Thymus (tissue), 11 donors: Measurements from ENCODE around the gene DYNC1H1. TPM values are rescaled to one million over a fixed set of nuclear protein-coding genes. Genes with fewer than 3 reads are reported as not detected.

Experiments used
- DNase-seq, 9 donors: peaks; one replicate each; pipeline ENCODE4 v3.0.0-alpha.2; 2013; ENCODE audit warnings: low spot score in 9 of 9, low read depth in 6 of 9, missing footprints in 1 of 9
- H3K27ac ChIP-seq, 2 donors: one replicate each; pipeline ENCODE4 v1.5.1; 2013; ENCODE audit warnings: control low read depth in 1 of 2, low read depth in 1 of 2, low read length in 1 of 2, mild to moderate bottlenecking in 1 of 2, moderate library complexity in 1 of 2
- H3K27me3 ChIP-seq, 2 donors: one replicate each; pipeline ENCODE4 v1.5.1; 2013; ENCODE audit warnings: low read length in 1 of 2; ENCODE audit not compliant: control insufficient read depth in 2 of 2, insufficient read depth in 1 of 2
- H3K36me3 ChIP-seq, 2 donors: one replicate each; pipeline ENCODE4 v1.5.1; 2013; ENCODE audit warnings: low read length in 1 of 2, mild to moderate bottlenecking in 1 of 2, moderate library complexity in 1 of 2; ENCODE audit not compliant: control insufficient read depth in 2 of 2, insufficient read depth in 2 of 2
- H3K4me1 ChIP-seq, 2 donors: one replicate each; pipeline ENCODE4 v1.5.1; 2013; ENCODE audit warnings: low read length in 2 of 2; ENCODE audit not compliant: control insufficient read depth in 2 of 2, insufficient read depth in 2 of 2
- H3K4me3 ChIP-seq, 2 donors: one replicate each; pipeline ENCODE4 v1.5.1; 2013; ENCODE audit warnings: low read length in 2 of 2, control low read depth in 1 of 2, mild to moderate bottlenecking in 1 of 2
- H3K9me3 ChIP-seq, 2 donors: one replicate each; pipeline ENCODE4 v1.5.1; 2013; ENCODE audit warnings: low read length in 1 of 2, mild to moderate bottlenecking in 1 of 2; ENCODE audit not compliant: control insufficient read depth in 2 of 2, insufficient read depth in 1 of 2
- WGBS: extraction: QIAGEN DNeasy Blood & Tissue Kit; methylation state at CpG from one replicate; pipeline ENCODE4 v1.1.7; 2013; 5-methylcytosine and 5-hydroxymethylcytosine counted together
- polyA plus RNA-seq: library from polyadenylated mRNA; stranded (reverse); fragments of 200-250 nt; gene quantifications from one replicate; pipeline ENCODE4 v1.2.3, GENCODE V29; 2013
- total RNA-seq: library from RNA; stranded (reverse); fragments of 120-200 nt; gene quantifications from one replicate; pipeline ENCODE4 v1.2.4, GENCODE V29; 2013
- donor health status: healthy.

Gene DYNC1H1
- total and polyA plus RNA-seq, 2 donors = 111 to 114 TPM

DNA sequence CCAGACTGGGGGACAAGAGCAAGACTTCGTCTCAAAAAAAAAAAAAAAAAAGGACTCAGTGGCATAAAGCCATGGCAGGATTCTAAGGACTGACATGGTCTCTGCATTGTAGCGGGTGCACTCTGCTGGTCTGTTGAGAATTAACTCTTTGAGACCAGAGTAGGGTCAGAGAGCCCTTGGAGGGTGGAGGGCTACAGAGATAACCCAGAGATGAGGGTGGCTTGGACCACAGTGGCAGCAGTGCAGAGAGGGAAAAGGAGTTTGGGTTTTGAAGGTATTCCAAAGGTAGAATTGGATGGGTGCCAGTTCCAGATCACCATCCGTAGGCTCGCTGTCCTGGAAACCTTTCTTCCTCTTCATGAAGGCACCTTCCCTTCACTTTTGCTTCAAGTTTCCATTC lies 14.3 kb upstream of the DYNC1H1 start:
- Histone ChIP-seq H3K9me3 (peaks cover 0 to 4% of the 10 kb centered on the region in 2 donors), H3K27me3 (peaks cover 0 to 17% of the 10 kb centered on the region in 2 donors), H3K4me3 (no peak overlapping the region), H3K27ac (no peak overlapping the region), H3K36me3 (no peaks in the 10 kb centered on the region), H3K4me1 (peaks cover 11 to 16% of the 10 kb centered on the region in 2 donors)
- 93% methylated on average over 4 of the region's 4 CpGs for whole genome bisulfite sequencing
- DNase-seq = no peak

GRCh38 chr14:101950516-101951215 lies 13.7 kb upstream of the DYNC1H1 start:
- peaks cover 11 to 16% of the 10 kb centered on the region in 2 donors for H3K4me1 ChIP-seq
- peaks cover 0 to 12% of the 10 kb centered on the region in 2 donors for H3K27me3 ChIP-seq
- peaks cover 0 to 4% of the 10 kb centered on the region in 2 donors for H3K9me3 ChIP-seq
- H3K27ac ChIP-seq = no peak overlapping the region
- H3K4me3 ChIP-seq = no peak overlapping the region
- H3K36me3 ChIP-seq = no peaks in the 10 kb centered on the region
- no peak for DNase-seq
- 97% methylated on average over 4 of the region's 4 CpGs for WGBS

- H3K27me3 ChIP-seq = peaks cover 0 to 2% of the 10 kb centered on the region in 2 donors
- peaks cover 0 to 4% of the 10 kb centered on the region in 2 donors for H3K9me3 ChIP-seq
- no peak overlapping the region for H3K27ac ChIP-seq
- no peak for DNase-seq
- H3K36me3 ChIP-seq = no peaks in the 10 kb centered on the region
- H3K4me3 ChIP-seq = no peak overlapping the region
- peaks cover 8 to 11% of the 10 kb centered on the region in 2 donors for H3K4me1 ChIP-seq
- 95% methylated on average over 8 of the region's 8 CpGs for WGBS
Measured at GRCh38 chr14:101953151-101953550, 11.2 kb upstream of the DYNC1H1 start.

- Histone ChIP-seq H3K4me1 (no peaks in the 10 kb centered on the region), H3K27ac (no peak overlapping the region), H3K36me3 (no peaks in the 10 kb centered on the region), H3K9me3 (no peaks in the 10 kb centered on the region), H3K27me3 (peaks cover 0 to 2% of the 10 kb centered on the region in 2 donors), H3K4me3 (no peak overlapping the region)
- WGBS = 97% methylated on average over 6 of the region's 6 CpGs
- no peak for DNase-seq
Measured at GRCh38 chr14:101954501-101954900, 9.9 kb upstream of the DYNC1H1 start.

- no peaks in the 10 kb centered on the region for H3K36me3 ChIP-seq
- DNase-seq = no peak
- no peaks in the 10 kb centered on the region for H3K4me1 ChIP-seq
- H3K27me3 ChIP-seq = peaks cover 0 to 2% of the 10 kb centered on the region in 2 donors
- no peak overlapping the region for H3K4me3 ChIP-seq
- H3K9me3 ChIP-seq = no peaks in the 10 kb centered on the region
- 95% methylated on average over 34 of the region's 34 CpGs for WGBS
- H3K27ac ChIP-seq = no peak overlapping the region
Measured at GRCh38 chr14:101955695-101956161, 8.6 kb upstream of the DYNC1H1 start.

DNA sequence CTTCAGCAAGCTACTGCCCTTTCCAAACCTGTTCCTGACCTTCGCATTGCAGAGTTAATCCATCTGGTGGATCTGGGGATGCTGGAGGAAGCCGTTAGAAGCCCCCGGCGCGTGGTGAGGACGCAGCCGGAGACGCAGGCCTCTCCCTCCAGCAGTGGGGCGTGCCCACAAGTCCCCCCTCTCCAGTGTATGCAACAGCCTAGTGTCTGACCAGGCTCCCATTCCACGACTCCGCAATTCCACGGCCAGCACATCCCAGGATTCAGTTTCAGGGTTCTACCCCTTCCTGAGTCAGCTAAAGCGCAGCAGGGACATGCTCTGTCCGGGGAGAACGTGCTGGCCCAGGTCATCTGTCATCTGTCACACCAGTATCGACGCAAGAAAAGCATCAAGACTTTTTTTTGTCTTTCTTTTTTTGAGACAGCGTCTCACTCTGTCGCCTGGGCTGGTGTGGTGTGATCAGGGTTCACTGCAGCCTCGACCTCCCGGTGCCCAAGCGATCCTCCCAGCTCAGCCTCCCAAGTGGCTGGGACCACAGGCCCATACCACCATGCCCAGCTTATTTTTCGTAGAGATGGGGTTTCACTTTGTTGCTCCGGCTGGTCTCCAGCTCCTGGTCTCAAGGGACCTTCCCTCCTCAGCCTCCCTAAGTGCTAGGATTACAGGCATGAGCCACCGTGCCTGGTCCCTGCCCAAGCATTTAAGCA lies 8.0 kb upstream of the DYNC1H1 start:
- Histone ChIP-seq H3K27me3 (peaks cover 0 to 2% of the 10 kb centered on the region in 2 donors), H3K4me1 (peaks cover 0 to 2% of the 10 kb centered on the region in 2 donors), H3K4me3 (no peak overlapping the region), H3K36me3 (no peaks in the 10 kb centered on the region), H3K27ac (no peak overlapping the region), H3K9me3 (peaks cover 0 to 4% of the 10 kb centered on the region in 2 donors)
- 96% methylated on average over 25 of the region's 25 CpGs for WGBS
- no peak for DNase-seq

DNA sequence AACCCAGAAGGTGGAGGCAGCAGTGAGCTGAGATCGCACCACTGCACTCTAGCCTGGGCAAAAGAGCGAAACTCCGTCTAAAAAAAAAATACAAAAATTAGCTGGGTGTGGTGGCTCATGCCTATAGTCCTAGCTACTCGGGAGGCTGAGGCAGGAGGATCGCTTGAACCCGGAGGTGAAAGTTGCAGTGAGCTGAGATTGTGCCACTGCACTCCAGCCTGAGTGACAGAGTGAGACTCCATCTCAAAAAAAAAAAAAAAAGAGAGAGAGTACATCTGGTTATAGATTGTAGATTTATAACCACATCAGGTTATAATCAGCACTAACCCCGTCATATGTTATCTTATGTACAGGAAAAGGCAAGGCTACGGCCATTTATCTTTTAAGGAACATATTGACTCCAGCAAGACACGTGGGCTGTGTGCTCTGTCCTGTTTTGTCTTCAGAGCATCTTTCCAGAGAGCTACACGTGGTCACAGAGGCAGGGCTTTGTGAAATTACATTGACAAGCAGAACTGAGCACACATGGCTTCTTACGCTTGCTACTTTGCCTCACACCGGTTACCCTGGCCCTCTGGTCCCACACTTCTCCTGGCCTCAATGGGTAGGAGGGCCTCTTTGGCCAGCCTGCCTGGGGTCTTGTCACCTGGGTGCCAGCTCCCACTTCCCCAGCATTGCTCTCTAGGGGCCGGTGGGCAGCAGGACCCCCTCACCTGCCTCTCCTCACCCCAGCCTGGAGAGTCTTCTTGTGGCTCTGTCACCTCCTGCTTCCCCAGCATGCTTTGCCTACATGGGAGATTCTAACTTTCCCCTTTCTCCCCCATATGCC lies 6.8 kb upstream of the DYNC1H1 start:
- H3K27ac ChIP-seq = no peak overlapping the region
- H3K4me1 ChIP-seq = peaks cover 0 to 4% of the 10 kb centered on the region in 2 donors
- H3K27me3 ChIP-seq = peaks cover 2% of the 10 kb centered on the region in 2 donors
- no peaks in the 10 kb centered on the region for H3K36me3 ChIP-seq
- no peak overlapping the region for H3K4me3 ChIP-seq
- 96% methylated on average over 13 of the region's 13 CpGs for WGBS
- no peak for DNase-seq
- H3K9me3 ChIP-seq = peaks cover 0 to 5% of the 10 kb centered on the region in 2 donors

GRCh38 chr14:101958418-101959180 lies 5.8 kb upstream of the DYNC1H1 start:
- H3K9me3 ChIP-seq = peaks cover 0 to 5% of the 10 kb centered on the region in 2 donors
- DNase-seq = no peak
- no peak overlapping the region for H3K27ac ChIP-seq
- H3K36me3 ChIP-seq = no peaks in the 10 kb centered on the region
- peaks cover 0 to 4% of the 10 kb centered on the region in 2 donors for H3K4me1 ChIP-seq
- no peak overlapping the region for H3K4me3 ChIP-seq
- WGBS = 95% methylated on average over 11 of the region's 11 CpGs
- peaks cover 2% of the 10 kb centered on the region in 2 donors for H3K27me3 ChIP-seq
